ENCODE measurements around the gene PXMP2. TPM values are rescaled to one million over a fixed set of nuclear protein-coding genes. Genes with fewer than 3 reads are reported as not detected.

The PXMP2 gene
- total RNA-seq, 2 experiments from 2014 or later, result 24.5 to 24.9 TPM

DNA sequence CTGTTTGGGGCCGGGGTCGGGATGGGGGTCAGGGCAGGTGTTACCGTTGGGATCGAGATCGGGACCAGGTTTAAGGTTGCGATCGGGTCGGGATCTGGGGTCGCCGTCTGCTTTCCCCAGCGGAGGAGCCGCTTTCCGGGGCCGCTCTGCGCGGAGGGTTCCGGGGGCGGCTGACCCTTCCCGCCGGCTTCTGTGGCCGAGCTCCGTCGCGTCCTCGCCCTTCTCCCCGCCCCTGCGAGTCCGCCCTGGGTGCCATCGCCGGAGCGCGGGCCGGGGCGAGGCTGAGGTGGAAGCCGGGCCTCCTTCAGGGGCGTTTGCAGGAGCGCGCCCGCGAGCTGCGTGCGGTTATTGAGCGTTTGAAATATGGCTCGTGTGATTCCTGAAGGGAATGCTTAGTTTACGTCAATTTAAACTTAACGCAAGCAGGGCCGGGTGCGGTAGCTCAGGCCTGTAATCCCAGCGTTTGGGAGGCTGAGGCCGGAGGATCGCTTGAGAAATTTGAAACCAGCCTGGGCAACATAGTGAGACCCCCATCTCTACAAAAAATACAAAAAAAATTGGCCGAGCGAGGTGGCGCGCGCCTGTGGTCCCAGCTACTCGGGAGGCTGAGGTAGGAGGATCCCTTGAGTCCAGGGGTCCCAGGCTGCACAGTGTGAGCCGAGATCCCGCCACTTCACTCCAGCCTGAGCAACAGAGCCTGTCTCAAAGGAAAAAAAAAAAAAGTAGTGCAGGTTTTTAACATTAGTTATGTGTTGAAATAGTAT, 23.9 kb downstream of the PXMP2 start:
- Mint-ChIP-seq H3K27me3 (no peaks in the 10 kb centered on the region), H3K4me3 (peak overlapping the region; percentile 82), H3K27ac (peak overlapping the region; percentile 49), H3K4me1 (peaks cover 25% of the 10 kb centered on the region), H3K36me3 (ENCODE audit: low read depth) (peaks cover 11% of the 10 kb centered on the region), H3K9me3 (no peaks in the 10 kb centered on the region)
- POLR2A ChIA-PET, result interaction anchor here (1.2 to 2.2 kb wide), 5 partner anchors 9 to 275 kb away, joined by 3 to 12 read pairs (median 5); partner anchors contain the start of genes ANKLE2, GOLGA3 and ZNF26
- CTCF ChIA-PET, result no interaction called here
- DNase-seq, result peak; percentile 36

GRCh38 chr12:132713123-132713522, 25.7 kb downstream of the PXMP2 start:
- Mint-ChIP-seq H3K4me3 (no peak overlapping the region), H3K27ac (no peak overlapping the region), H3K27me3 (no peaks in the 10 kb centered on the region), H3K4me1 (peaks cover 23% of the 10 kb centered on the region), H3K36me3 (ENCODE audit: low read depth) (peaks cover 17% of the 10 kb centered on the region), H3K9me3 (no peaks in the 10 kb centered on the region)
- CTCF ChIA-PET, result no interaction called here
- POLR2A ChIA-PET, result interaction anchor here (1.2 kb wide), 1 partner anchor 9 kb away, joined by 3 read pairs; no protein-coding TSS in a partner anchor
- DNase-seq, result no peak

GRCh38 chr12:132715874-132716273, 28.5 kb downstream of the PXMP2 start:
- Mint-ChIP-seq H3K27me3 (no peaks in the 10 kb centered on the region), H3K4me3 (no peak overlapping the region), H3K9me3 (no peaks in the 10 kb centered on the region), H3K4me1 (peaks cover 19% of the 10 kb centered on the region), H3K27ac (no peak overlapping the region), H3K36me3 (ENCODE audit: low read depth) (peaks cover 37% of the 10 kb centered on the region)
- POLR2A ChIA-PET, result no interaction called here
- CTCF ChIA-PET, result no interaction called here
- no peak for DNase-seq

- no peak overlapping the region for H3K4me3 Mint-ChIP-seq
- CTCF ChIA-PET, result no interaction called here
- H3K9me3 Mint-ChIP-seq, result no peaks in the 10 kb centered on the region
- POLR2A ChIA-PET, result no interaction called here
- H3K4me1 Mint-ChIP-seq, result peaks cover 19% of the 10 kb centered on the region
- H3K27ac Mint-ChIP-seq, result no peak overlapping the region
- peaks cover 40% of the 10 kb centered on the region for H3K36me3 Mint-ChIP-seq (ENCODE audit: low read depth)
- no peaks in the 10 kb centered on the region for H3K27me3 Mint-ChIP-seq
- no peak for DNase-seq
Measured at GRCh38 chr12:132716356-132716755, 29.0 kb downstream of the PXMP2 start.

DNA sequence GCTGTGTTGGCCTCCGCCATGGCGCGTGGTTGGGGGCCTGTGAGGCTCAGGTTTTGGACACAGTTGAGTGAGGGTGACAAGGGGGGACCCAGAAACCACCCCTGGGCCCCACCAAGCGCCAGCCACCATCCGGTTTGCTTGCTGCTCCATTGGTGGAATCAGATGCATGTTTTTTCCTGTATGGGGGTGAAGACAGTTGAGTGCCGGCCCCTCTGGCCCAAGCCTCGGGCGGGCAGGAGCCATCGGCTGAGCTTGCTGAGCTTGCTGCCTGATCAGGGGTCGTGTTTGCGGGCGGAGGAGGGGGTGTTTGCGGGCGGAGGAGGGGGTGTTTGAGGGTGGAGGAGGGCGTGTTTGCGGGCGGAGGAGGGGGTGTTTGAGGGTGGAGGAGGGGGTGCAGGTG, 29.6 kb downstream of the PXMP2 start:
- H3K4me3 Mint-ChIP-seq, result no peak overlapping the region
- H3K36me3 Mint-ChIP-seq (ENCODE audit: low read depth), result peaks cover 44% of the 10 kb centered on the region
- ChIA-PET POLR2A (no interaction called here), CTCF (no interaction called here)
- H3K27ac Mint-ChIP-seq, result no peak overlapping the region
- no peaks in the 10 kb centered on the region for H3K9me3 Mint-ChIP-seq
- H3K4me1 Mint-ChIP-seq, result peaks cover 15% of the 10 kb centered on the region
- no peak for DNase-seq
- no peaks in the 10 kb centered on the region for H3K27me3 Mint-ChIP-seq

- no peaks in the 10 kb centered on the region for H3K9me3 Mint-ChIP-seq
- H3K27ac Mint-ChIP-seq, result no peak overlapping the region
- no peaks in the 10 kb centered on the region for H3K27me3 Mint-ChIP-seq
- H3K4me3 Mint-ChIP-seq, result no peak overlapping the region
- H3K36me3 Mint-ChIP-seq (ENCODE audit: low read depth), result peaks cover 44% of the 10 kb centered on the region
- no peak for DNase-seq
- POLR2A ChIA-PET, result no interaction called here
- peaks cover 10% of the 10 kb centered on the region for H3K4me1 Mint-ChIP-seq
- CTCF ChIA-PET, result no interaction called here
Measured at GRCh38 chr12:132717531-132718387, 30.4 kb downstream of the PXMP2 start.

DNA sequence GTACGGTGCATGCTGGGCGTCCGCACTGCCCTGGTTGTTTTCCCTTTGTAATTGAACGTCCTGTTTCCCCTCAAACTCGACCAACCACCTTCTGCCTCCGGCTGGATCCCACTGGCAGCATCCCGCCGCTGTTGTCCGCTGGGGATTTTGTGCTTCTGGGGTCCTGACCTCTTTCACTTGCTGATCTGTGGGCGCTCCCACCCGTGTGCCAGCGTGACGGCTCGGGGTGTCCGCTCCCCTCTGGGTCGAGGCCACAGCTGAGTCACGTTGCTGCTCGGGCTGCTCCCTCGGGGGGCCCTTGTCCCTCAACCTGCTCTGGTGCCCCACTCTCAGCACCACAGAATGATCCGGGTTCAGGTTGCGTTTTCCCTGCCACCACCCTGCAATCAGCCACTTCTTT, 31.3 kb downstream of the PXMP2 start:
- Mint-ChIP-seq H3K4me3 (no peak overlapping the region), H3K36me3 (ENCODE audit: low read depth) (peaks cover 52% of the 10 kb centered on the region), H3K9me3 (no peaks in the 10 kb centered on the region), H3K4me1 (peaks cover 3% of the 10 kb centered on the region), H3K27ac (no peak overlapping the region), H3K27me3 (no peaks in the 10 kb centered on the region)
- no peak for DNase-seq
- ChIA-PET CTCF (no interaction called here), POLR2A (no interaction called here)

GRCh38 chr12:132719141-132719953, 32.0 kb downstream of the PXMP2 start:
- peaks cover 56% of the 10 kb centered on the region for H3K36me3 Mint-ChIP-seq (ENCODE audit: low read depth)
- H3K4me1 Mint-ChIP-seq, result peaks cover 3% of the 10 kb centered on the region
- ChIA-PET POLR2A (no interaction called here), CTCF (no interaction called here)
- no peak for DNase-seq
- H3K9me3 Mint-ChIP-seq, result no peaks in the 10 kb centered on the region
- no peaks in the 10 kb centered on the region for H3K27me3 Mint-ChIP-seq
- H3K27ac Mint-ChIP-seq, result no peak overlapping the region
- no peak overlapping the region for H3K4me3 Mint-ChIP-seq

- CTCF ChIA-PET, result no interaction called here
- H3K27me3 Mint-ChIP-seq, result no peaks in the 10 kb centered on the region
- no peaks in the 10 kb centered on the region for H3K4me1 Mint-ChIP-seq
- POLR2A ChIA-PET, result no interaction called here
- H3K4me3 Mint-ChIP-seq, result no peak overlapping the region
- H3K27ac Mint-ChIP-seq, result no peak overlapping the region
- DNase-seq, result no peak
- no peaks in the 10 kb centered on the region for H3K9me3 Mint-ChIP-seq
- H3K36me3 Mint-ChIP-seq (ENCODE audit: low read depth), result peaks cover 56% of the 10 kb centered on the region
Measured at GRCh38 chr12:132719954-132720324, 32.6 kb downstream of the PXMP2 start.

- Mint-ChIP-seq H3K27me3 (no peaks in the 10 kb centered on the region), H3K27ac (no peak overlapping the region), H3K36me3 (ENCODE audit: low read depth) (peaks cover 64% of the 10 kb centered on the region), H3K9me3 (no peaks in the 10 kb centered on the region), H3K4me1 (no peaks in the 10 kb centered on the region), H3K4me3 (no peak overlapping the region)
- CTCF ChIA-PET, result no interaction called here
- POLR2A ChIA-PET, result no interaction called here
- no peak for DNase-seq
Measured at GRCh38 chr12:132720606-132721345, 33.4 kb downstream of the PXMP2 start.

DNA sequence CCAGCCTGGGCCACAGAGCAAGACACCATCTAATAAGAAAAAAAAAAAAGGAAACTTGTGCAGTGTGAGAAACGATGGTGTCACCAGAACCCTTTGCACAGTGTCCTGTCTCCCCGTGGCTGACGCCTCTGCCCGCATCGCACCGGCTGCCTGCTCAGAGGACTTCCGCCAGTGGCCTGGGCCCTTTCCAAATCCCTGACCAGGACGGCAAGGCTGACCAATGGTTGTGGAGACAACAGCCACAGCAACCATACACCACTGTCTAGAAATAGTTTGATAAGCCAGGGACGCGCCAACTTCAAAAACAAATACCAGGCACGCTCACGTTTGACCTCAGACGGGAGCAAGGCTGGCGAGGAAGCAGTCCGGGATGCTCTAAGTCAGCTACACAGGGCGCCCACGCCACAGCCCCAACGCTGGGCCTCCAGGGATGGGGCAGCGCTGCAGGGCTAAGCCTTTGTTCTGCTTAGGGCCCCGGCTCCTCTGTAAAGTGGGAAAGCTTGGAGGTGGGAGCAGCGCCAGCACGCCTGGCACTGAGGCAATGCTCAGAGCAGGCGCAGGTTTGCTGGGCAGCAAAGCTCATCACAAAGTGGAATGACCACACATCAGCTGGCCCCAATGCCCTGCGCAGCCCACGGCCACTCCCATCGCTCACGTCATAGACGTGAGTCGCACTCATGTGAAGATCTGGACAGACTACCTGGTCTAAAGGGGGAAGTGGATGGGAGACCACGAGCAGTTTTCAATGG, 35.8 kb downstream of the PXMP2 start:
- no peak overlapping the region for H3K27ac Mint-ChIP-seq
- H3K4me3 Mint-ChIP-seq, result no peak overlapping the region
- H3K4me1 Mint-ChIP-seq, result no peaks in the 10 kb centered on the region
- CTCF ChIA-PET, result no interaction called here
- POLR2A ChIA-PET, result no interaction called here
- H3K36me3 Mint-ChIP-seq (ENCODE audit: low read depth), result peaks cover 74% of the 10 kb centered on the region
- no peak for DNase-seq
- no peaks in the 10 kb centered on the region for H3K9me3 Mint-ChIP-seq
- no peaks in the 10 kb centered on the region for H3K27me3 Mint-ChIP-seq

DNA sequence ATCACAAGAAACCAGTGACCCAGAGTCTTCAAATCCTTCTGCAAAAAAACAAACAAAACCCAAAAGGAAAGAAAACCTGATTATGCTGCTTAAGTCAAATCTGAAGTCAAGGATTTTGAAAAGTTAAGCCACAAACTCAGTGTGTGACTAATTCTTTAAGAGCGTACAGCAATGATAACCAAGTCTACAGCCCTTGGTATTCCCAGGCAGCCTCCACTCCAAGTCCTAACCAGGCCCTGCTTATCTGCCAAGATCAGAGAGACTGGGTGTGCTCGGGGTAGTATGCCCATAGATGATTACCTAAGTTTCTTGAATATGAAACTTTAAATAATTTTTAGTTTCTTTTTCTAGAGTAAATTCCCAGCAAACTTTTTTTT, 36.4 kb downstream of the PXMP2 start:
- Mint-ChIP-seq H3K9me3 (no peaks in the 10 kb centered on the region), H3K27ac (no peak overlapping the region), H3K4me1 (no peaks in the 10 kb centered on the region), H3K4me3 (no peak overlapping the region), H3K36me3 (ENCODE audit: low read depth) (peaks cover 77% of the 10 kb centered on the region), H3K27me3 (no peaks in the 10 kb centered on the region)
- POLR2A ChIA-PET, result no interaction called here
- no peak for DNase-seq
- CTCF ChIA-PET, result no interaction called here

Data from activated CD4-positive, alpha-beta memory T cell treated with anti-CD3 and anti-CD28 coated beads, Interleukin-2, amount 10 ng/mL, durations not matched to agents 7 days and 5 days (primary cell).